GM18858 (cell line): ENCODE results near the gene CEP20.

Experiments used
- ATAC-seq: cut with Tn5 transposase; IDR thresholded peaks from one replicate; pipeline ENCODE4 v1.9.1; 2021; ENCODE audit not compliant: unreplicated experiment

The CEP20 gene

GRCh38 chr16:15835136-15835878 lies 53.1 kb downstream of the CEP20 start:
- ATAC-seq: no peak

GRCh38 chr16:15834502-15834901 lies 53.9 kb downstream of the CEP20 start:
- ATAC-seq: no peak

GRCh38 chr16:15833541-15833940 lies 54.9 kb downstream of the CEP20 start:
- ATAC-seq: no peak

- no peak for ATAC-seq
These were observed 56.2 kb downstream of the CEP20 start for GRCh38 chr16:15832241-15832640.

- no peak for ATAC-seq
These were observed 57.5 kb downstream of the CEP20 start for GRCh38 chr16:15830832-15831451.

- no peak for ATAC-seq
These were observed 58.9 kb downstream of the CEP20 start for GRCh38 chr16:15829460-15829859.

- ATAC-seq: no peak
These were observed 60.6 kb downstream of the CEP20 start for GRCh38 chr16:15827709-15828343.

- ATAC-seq: no peak
These were observed 61.1 kb downstream of the CEP20 start for GRCh38 chr16:15827299-15827698.

GRCh38 chr16:15825750-15826305 lies 62.6 kb downstream of the CEP20 start:
- ATAC-seq: no peak

GRCh38 chr16:15822957-15823356 lies 65.4 kb downstream of the CEP20 start:
- ATAC-seq: no peak

GRCh38 chr16:15820837-15821236 lies 67.6 kb downstream of the CEP20 start:
- no peak for ATAC-seq

- no peak for ATAC-seq
These were observed 69.4 kb downstream of the CEP20 start for GRCh38 chr16:15819046-15819445.

- no peak for ATAC-seq
These were observed 71.0 kb downstream of the CEP20 start for GRCh38 chr16:15817446-15817845.

- ATAC-seq: no peak
These were observed 72.2 kb downstream of the CEP20 start for GRCh38 chr16:15816228-15816627.
